Measurements from ENCODE around the gene PTPRD.

PTPRD gene

DNA sequence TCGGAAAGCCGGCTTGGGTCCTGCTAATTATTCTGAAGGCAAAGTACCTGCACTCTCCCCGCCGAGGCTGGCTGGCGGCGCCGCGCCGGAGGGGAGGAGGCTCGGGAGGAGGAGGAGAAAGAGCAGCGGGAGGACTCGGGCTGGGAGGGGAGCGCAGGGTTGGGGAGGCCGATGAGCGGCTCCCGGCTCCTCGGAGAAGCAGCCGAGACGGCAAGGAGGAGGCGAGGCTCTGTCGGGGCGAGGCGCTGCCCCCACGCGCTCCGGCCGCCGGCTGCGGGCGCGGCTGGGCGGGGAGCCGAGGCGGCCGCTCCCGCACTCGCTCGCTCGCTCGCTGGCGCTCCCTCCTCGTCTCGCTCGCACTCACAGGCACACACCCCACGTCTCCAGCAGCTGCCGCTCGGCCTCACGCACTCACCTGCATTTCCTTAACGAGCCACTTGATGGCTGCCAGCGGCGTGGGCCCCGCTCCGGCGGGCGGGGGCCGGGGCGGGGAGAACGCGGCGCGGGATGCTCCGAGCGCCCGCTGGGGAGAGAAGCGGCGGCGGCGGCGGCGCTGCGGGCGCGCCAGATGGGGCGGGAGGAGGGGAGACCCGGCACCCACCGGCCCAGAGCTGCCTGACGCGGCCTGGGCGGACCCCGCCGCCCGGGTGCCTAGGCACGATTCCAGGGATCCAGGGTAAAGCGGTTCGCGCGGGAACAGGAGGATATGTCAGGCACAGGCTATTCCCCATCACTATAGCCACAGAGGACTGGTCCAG, at the start of gene PTPRD:
PTPRD (minus strand) TSS at position 362 of the 758 bp plus-strand sequence.
- Histone ChIP-seq H3K79me2 (ENCODE audit: insufficient read depth, low read length) (no peaks in the 10 kb centered on the region), H3K36me3 (ENCODE audit: insufficient read depth, low read length) (no peaks in the 10 kb centered on the region), H3K4me3 (ENCODE audit: low read length, poor library complexity, severe bottlenecking) (no peak within 1 kb of the TSS), H2AFZ (ENCODE audit: low read length) (no peak within 1 kb of the TSS), H3K4me1 (ENCODE audit: insufficient read depth, low read length, poor library complexity, severe bottlenecking) (no peaks in the 10 kb centered on the region), H3F3A (ENCODE audit: low read depth) (no peaks in the 10 kb centered on the region), H3K4me2 (ENCODE audit: low read depth, low read length, poor library complexity, severe bottlenecking) (no peak within 1 kb of the TSS), H3K9ac (ENCODE audit: low read depth, low read length, poor library complexity, severe bottlenecking) (no peak within 1 kb of the TSS), H3K27me3 (ENCODE audit: insufficient read depth, low read length, poor library complexity, severe bottlenecking) (no peaks in the 10 kb centered on the region), H4K20me1 (ENCODE audit: insufficient read depth, low read length, poor library complexity, severe bottlenecking) (no peaks in the 10 kb centered on the region), H3K9me2 (replicated peaks; ENCODE audit: low read depth, low read length) (no peaks in the 10 kb centered on the region), H3K9me3 (ENCODE audit: insufficient read depth, low read depth, low read length) (no peaks in the 10 kb centered on the region)
- TF ChIP-seq CTCF (conservative IDR thresholded peaks at IDR 0.05; ENCODE audit: low read length) (no peak), EZH2phosphoT487 (IDR thresholded peaks at IDR 0.05; ENCODE audit: borderline replicate concordance) (no peak)

DNA sequence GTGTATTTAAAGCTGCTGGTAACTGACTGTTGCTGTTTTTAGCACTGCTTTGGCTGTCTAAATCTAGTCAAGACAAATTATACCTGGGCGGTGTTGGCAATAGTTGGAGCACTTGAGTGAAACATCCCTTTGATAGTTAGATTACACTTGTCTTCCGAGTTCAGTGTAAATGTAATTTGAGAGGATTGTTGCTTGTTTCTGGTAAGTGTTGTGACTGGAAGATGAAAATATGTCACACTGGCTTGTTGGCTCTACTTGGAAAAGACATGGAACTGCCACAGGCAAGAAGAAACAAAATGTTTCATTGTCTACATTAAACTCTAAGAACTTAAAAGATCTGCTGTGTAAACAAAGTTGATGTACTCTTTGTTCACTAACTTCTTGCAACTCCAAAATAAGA, 49.2 kb upstream of the PTPRD start:
- Histone ChIP-seq H2AFZ (ENCODE audit: low read length) (no peak overlapping the region), H3K79me2 (ENCODE audit: insufficient read depth, low read length) (no peaks in the 10 kb centered on the region), H3K9ac (ENCODE audit: low read depth, low read length, poor library complexity, severe bottlenecking) (no peak overlapping the region), H3K36me3 (ENCODE audit: insufficient read depth, low read length) (no peaks in the 10 kb centered on the region), H3K27me3 (ENCODE audit: insufficient read depth, low read length, poor library complexity, severe bottlenecking) (no peaks in the 10 kb centered on the region), H3K9me2 (replicated peaks; ENCODE audit: low read depth, low read length) (no peaks in the 10 kb centered on the region), H3K4me1 (ENCODE audit: insufficient read depth, low read length, poor library complexity, severe bottlenecking) (no peaks in the 10 kb centered on the region), H3K4me2 (ENCODE audit: low read depth, low read length, poor library complexity, severe bottlenecking) (no peak overlapping the region), H3F3A (ENCODE audit: low read depth) (no peaks in the 10 kb centered on the region), H4K20me1 (ENCODE audit: insufficient read depth, low read length, poor library complexity, severe bottlenecking) (no peaks in the 10 kb centered on the region), H3K9me3 (ENCODE audit: insufficient read depth, low read depth, low read length) (no peaks in the 10 kb centered on the region), H3K4me3 (ENCODE audit: low read length, poor library complexity, severe bottlenecking) (no peak overlapping the region)
- no peak for TF ChIP-seq CTCF (conservative IDR thresholded peaks at IDR 0.05; ENCODE audit: low read length)
- TF ChIP-seq EZH2phosphoT487 (IDR thresholded peaks at IDR 0.05; ENCODE audit: borderline replicate concordance): no peak

DNA sequence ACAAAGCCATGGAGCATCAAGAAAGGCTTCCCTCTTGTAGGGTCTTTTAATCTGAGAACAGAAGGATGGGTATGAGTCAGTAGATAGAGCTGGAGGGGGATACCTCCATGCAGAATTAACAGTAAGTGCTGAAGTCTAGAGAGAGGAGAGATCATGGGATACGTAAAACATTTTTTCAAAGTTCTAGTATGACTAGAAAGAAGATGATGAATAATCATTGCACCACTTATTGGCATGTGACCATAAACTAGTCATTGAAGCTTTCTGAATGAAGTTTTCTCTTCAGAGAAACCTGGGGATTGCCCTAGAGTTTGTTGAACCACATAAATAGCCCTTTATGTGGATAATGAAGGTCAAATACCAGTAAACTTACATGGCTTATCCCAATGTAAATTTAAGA, 48.6 kb upstream of the PTPRD start:
- H3K9me2 ChIP-seq (replicated peaks; ENCODE audit: low read depth, low read length): no peaks in the 10 kb centered on the region
- no peak overlapping the region for H3K4me3 ChIP-seq (ENCODE audit: low read length, poor library complexity, severe bottlenecking)
- H3K9ac ChIP-seq (ENCODE audit: low read depth, low read length, poor library complexity, severe bottlenecking): no peak overlapping the region
- no peak for TF ChIP-seq CTCF (conservative IDR thresholded peaks at IDR 0.05; ENCODE audit: low read length)
- TF ChIP-seq EZH2phosphoT487 (IDR thresholded peaks at IDR 0.05; ENCODE audit: borderline replicate concordance): no peak
- H3F3A ChIP-seq (ENCODE audit: low read depth): no peaks in the 10 kb centered on the region
- H3K79me2 ChIP-seq (ENCODE audit: insufficient read depth, low read length): no peaks in the 10 kb centered on the region
- no peaks in the 10 kb centered on the region for H3K4me1 ChIP-seq (ENCODE audit: insufficient read depth, low read length, poor library complexity, severe bottlenecking)
- H2AFZ ChIP-seq (ENCODE audit: low read length): no peak overlapping the region
- no peaks in the 10 kb centered on the region for H3K36me3 ChIP-seq (ENCODE audit: insufficient read depth, low read length)
- H3K4me2 ChIP-seq (ENCODE audit: low read depth, low read length, poor library complexity, severe bottlenecking): no peak overlapping the region
- H4K20me1 ChIP-seq (ENCODE audit: insufficient read depth, low read length, poor library complexity, severe bottlenecking): no peaks in the 10 kb centered on the region
- no peaks in the 10 kb centered on the region for H3K9me3 ChIP-seq (ENCODE audit: insufficient read depth, low read depth, low read length)
- no peaks in the 10 kb centered on the region for H3K27me3 ChIP-seq (ENCODE audit: insufficient read depth, low read length, poor library complexity, severe bottlenecking)

Measured in Loucy (cell line).